Uterus (tissue), 2 donors: ENCODE measurements around the gene CHST3.

Experiments
- CTCF ChIP-seq, 4 experiments: fragments of 200-600 bp in 2 of 4; fragments of 450-650 bp in 2 of 4; sonication (generic) in 2 of 4; IDR thresholded peaks; one replicate each; pipeline ENCODE4 v1.5.1; 2016 to 2019; ENCODE audit warnings: antibody characterized with exemption in 4 of 4, mild to moderate bottlenecking in 2 of 4, moderate library complexity in 1 of 4
- POLR2A ChIP-seq, 2 donors: fragments of 450-650 bp; IDR thresholded peaks; one replicate each; pipeline ENCODE4 v1.6.1; 2016; ENCODE audit warnings: antibody characterized with exemption in 2 of 2, mild to moderate bottlenecking in 1 of 2, moderate library complexity in 1 of 2

- no peak for TF ChIP-seq CTCF (IDR thresholded peaks at IDR 0.05)
- peak; percentile 11 to 58 for TF ChIP-seq POLR2A (IDR thresholded peaks at IDR 0.05)
Observed at GRCh38 chr10:71964098-71964742, at the start of gene CHST3.
